Loucy (cell line): ENCODE data around the gene NEUROD1.

ENCODE experiments used
- H2AFZ ChIP-seq: fragments of 200-600 bp; sonication (generic); 2 replicates; pipeline ENCODE4 v1.6.0; 2016; ENCODE audit warnings: antibody characterized with exemption, mild to moderate bottlenecking, low read length, moderate library complexity
- H3F3A ChIP-seq: fragments of 200-600 bp; 2 replicates; pipeline ENCODE4 v1.6.0; 2016; ENCODE audit warnings: antibody characterized with exemption, low read depth, mild to moderate bottlenecking
- H3K27me3 ChIP-seq: fragments of 200-600 bp; sonication (generic); 2 replicates; pipeline ENCODE4 v1.6.1; 2014; ENCODE audit warnings: low read length, mild to moderate bottlenecking; ENCODE audit not compliant: insufficient read depth, poor library complexity, severe bottlenecking
- H3K36me3 ChIP-seq: fragments of 200-600 bp; sonication (generic); 2 replicates; pipeline ENCODE4 v1.6.1; 2016; ENCODE audit warnings: low read length; ENCODE audit not compliant: insufficient read depth
- H3K4me1 ChIP-seq: fragments of 200-600 bp; sonication (generic); 2 replicates; pipeline ENCODE4 v1.5.1; 2014; ENCODE audit warnings: low read length, mild to moderate bottlenecking; ENCODE audit not compliant: insufficient read depth, poor library complexity, severe bottlenecking
- H3K4me2 ChIP-seq: fragments of 200-600 bp; sonication (generic); 2 replicates; pipeline ENCODE4 v1.6.0; 2014; ENCODE audit warnings: antibody characterized with exemption, low read length, low read depth, mild to moderate bottlenecking; ENCODE audit not compliant: poor library complexity, severe bottlenecking
- H3K4me3 ChIP-seq: fragments of 200-600 bp; sonication (generic); 2 replicates; pipeline ENCODE4 v1.5.1; 2014; ENCODE audit warnings: low read length, mild to moderate bottlenecking, mixed read lengths; ENCODE audit not compliant: poor library complexity, severe bottlenecking
- H3K79me2 ChIP-seq: fragments of 200-600 bp; sonication (generic); 2 replicates; pipeline ENCODE4 v1.6.1; 2014; ENCODE audit warnings: low read length; ENCODE audit not compliant: insufficient read depth
- H3K9ac ChIP-seq: fragments of 200-600 bp; sonication (generic); 2 replicates; pipeline ENCODE4 v1.6.0; 2014; ENCODE audit warnings: mild to moderate bottlenecking, low read depth, low read length, moderate library complexity; ENCODE audit not compliant: poor library complexity, severe bottlenecking
- H3K9me2 ChIP-seq: fragments of 200-600 bp; sonication (generic); replicated peaks from 2 replicates; pipeline ENCODE4 v1.6.1; 2016; ENCODE audit warnings: low read depth, low read length, mixed read lengths
- H3K9me3 ChIP-seq: fragments of 200-600 bp; sonication (generic); 2 replicates; pipeline ENCODE4 v1.6.1; 2014; ENCODE audit warnings: mild to moderate bottlenecking, antibody characterized with exemption, low read length, low read depth; ENCODE audit not compliant: insufficient read depth
- H4K20me1 ChIP-seq: fragments of 200-600 bp; sonication (generic); 2 replicates; pipeline ENCODE4 v1.6.0; 2014; ENCODE audit warnings: antibody characterized with exemption, low read length, mild to moderate bottlenecking; ENCODE audit not compliant: insufficient read depth, poor library complexity, severe bottlenecking
- EZH2phosphoT487 ChIP-seq: fragments of 200-600 bp; IDR thresholded peaks from 2 replicates; pipeline ENCODE4 v1.6.1; 2018; ENCODE audit warnings: antibody characterized with exemption, mild to moderate bottlenecking, moderate library complexity, borderline replicate concordance
- TF ChIP-seq, protein P1 (sequence below): fragments of 200-600 bp; sonication (generic); conservative IDR thresholded peaks from 2 replicates; pipeline ENCODE4 v1.5.1; 2014; ENCODE audit warnings: mild to moderate bottlenecking, antibody characterized with exemption, low read length

NEUROD1 gene

DNA sequence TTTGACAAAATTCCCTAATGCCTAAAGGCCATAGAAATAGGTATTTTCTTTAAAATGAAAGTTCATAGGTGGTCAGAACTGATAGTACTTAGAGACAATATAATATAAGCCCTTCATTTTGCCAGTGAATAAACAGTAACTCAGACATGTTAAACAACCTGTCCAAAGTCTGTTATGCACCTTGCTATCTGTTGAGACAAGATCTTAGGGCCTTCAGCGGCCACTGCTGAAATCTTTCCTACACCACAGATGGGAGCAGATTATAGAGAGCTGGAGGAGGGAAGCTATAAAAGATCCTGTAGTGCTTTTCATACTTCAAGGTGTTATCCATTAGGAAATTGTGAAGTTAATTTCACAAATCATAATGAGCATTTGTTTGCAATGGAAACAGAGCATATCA is 37.2 kb downstream of the NEUROD1 start:
- H3K4me2 ChIP-seq = no peak overlapping the region
- no peaks in the 10 kb centered on the region for H4K20me1 ChIP-seq
- no peaks in the 10 kb centered on the region for H3K79me2 ChIP-seq
- TF ChIP-seq, protein P1, sequence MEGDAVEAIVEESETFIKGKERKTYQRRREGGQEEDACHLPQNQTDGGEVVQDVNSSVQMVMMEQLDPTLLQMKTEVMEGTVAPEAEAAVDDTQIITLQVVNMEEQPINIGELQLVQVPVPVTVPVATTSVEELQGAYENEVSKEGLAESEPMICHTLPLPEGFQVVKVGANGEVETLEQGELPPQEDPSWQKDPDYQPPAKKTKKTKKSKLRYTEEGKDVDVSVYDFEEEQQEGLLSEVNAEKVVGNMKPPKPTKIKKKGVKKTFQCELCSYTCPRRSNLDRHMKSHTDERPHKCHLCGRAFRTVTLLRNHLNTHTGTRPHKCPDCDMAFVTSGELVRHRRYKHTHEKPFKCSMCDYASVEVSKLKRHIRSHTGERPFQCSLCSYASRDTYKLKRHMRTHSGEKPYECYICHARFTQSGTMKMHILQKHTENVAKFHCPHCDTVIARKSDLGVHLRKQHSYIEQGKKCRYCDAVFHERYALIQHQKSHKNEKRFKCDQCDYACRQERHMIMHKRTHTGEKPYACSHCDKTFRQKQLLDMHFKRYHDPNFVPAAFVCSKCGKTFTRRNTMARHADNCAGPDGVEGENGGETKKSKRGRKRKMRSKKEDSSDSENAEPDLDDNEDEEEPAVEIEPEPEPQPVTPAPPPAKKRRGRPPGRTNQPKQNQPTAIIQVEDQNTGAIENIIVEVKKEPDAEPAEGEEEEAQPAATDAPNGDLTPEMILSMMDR = no peak
- TF ChIP-seq EZH2phosphoT487 = no peak
- H2AFZ ChIP-seq = no peak overlapping the region
- H3F3A ChIP-seq = no peaks in the 10 kb centered on the region
- no peak overlapping the region for H3K4me3 ChIP-seq
- no peaks in the 10 kb centered on the region for H3K9me3 ChIP-seq
- H3K36me3 ChIP-seq = no peaks in the 10 kb centered on the region
- no peak overlapping the region for H3K9ac ChIP-seq
- no peaks in the 10 kb centered on the region for H3K4me1 ChIP-seq
- no peaks in the 10 kb centered on the region for H3K9me2 ChIP-seq
- no peaks in the 10 kb centered on the region for H3K27me3 ChIP-seq

GRCh38 chr2:181642086-181642485 is 38.2 kb downstream of the NEUROD1 start:
- H3K4me3 ChIP-seq = no peak overlapping the region
- no peaks in the 10 kb centered on the region for H3K4me1 ChIP-seq
- H3K36me3 ChIP-seq = no peaks in the 10 kb centered on the region
- no peaks in the 10 kb centered on the region for H3K27me3 ChIP-seq
- H3K9me3 ChIP-seq = no peaks in the 10 kb centered on the region
- no peak overlapping the region for H2AFZ ChIP-seq
- no peaks in the 10 kb centered on the region for H3K79me2 ChIP-seq
- H3F3A ChIP-seq = no peaks in the 10 kb centered on the region
- no peak overlapping the region for H3K4me2 ChIP-seq
- H3K9me2 ChIP-seq = no peaks in the 10 kb centered on the region
- H4K20me1 ChIP-seq = no peaks in the 10 kb centered on the region
- TF ChIP-seq, protein P1 = no peak
- TF ChIP-seq EZH2phosphoT487 = no peak
- no peak overlapping the region for H3K9ac ChIP-seq

- TF ChIP-seq, protein P1 = no peak
- no peak for TF ChIP-seq EZH2phosphoT487
- no peak overlapping the region for H2AFZ ChIP-seq
- H3K9me2 ChIP-seq = no peaks in the 10 kb centered on the region
- no peak overlapping the region for H3K9ac ChIP-seq
- no peak overlapping the region for H3K4me2 ChIP-seq
- no peaks in the 10 kb centered on the region for H3K79me2 ChIP-seq
- no peaks in the 10 kb centered on the region for H3K9me3 ChIP-seq
- no peaks in the 10 kb centered on the region for H3K27me3 ChIP-seq
- no peaks in the 10 kb centered on the region for H4K20me1 ChIP-seq
- no peaks in the 10 kb centered on the region for H3K36me3 ChIP-seq
- H3K4me1 ChIP-seq = no peaks in the 10 kb centered on the region
- no peak overlapping the region for H3K4me3 ChIP-seq
- no peaks in the 10 kb centered on the region for H3F3A ChIP-seq
Measured at GRCh38 chr2:181639686-181640085, 40.6 kb downstream of the NEUROD1 start.
